Measurements from ENCODE around the gene MAG.

MAG gene

GRCh38 chr19:35341006-35341405 is 49.0 kb downstream of the MAG start:
- Histone ChIP-seq H3K27ac (replicated peaks) (no peak overlapping the region), H3K27me3 (ENCODE audit: insufficient read depth, poor library complexity, severe bottlenecking) (peaks cover 4% of the 10 kb centered on the region), H3K4me3 (replicated peaks; ENCODE audit: insufficient read depth, low read length) (no peak overlapping the region)
- TF ChIP-seq GABPA (IDR thresholded peaks at IDR 0.05; ENCODE audit: low read depth), result no peak
- TF ChIP-seq POLR2AphosphoS5 (IDR thresholded peaks at IDR 0.05; ENCODE audit: low read depth), result no peak
- no peak for TF ChIP-seq SPI1 (IDR thresholded peaks at IDR 0.05; ENCODE audit: borderline replicate concordance, low read depth)
- no peak for TF ChIP-seq REST (IDR thresholded peaks at IDR 0.05; ENCODE audit: insufficient replicate concordance, low read depth)
- TF ChIP-seq CTCF (IDR thresholded peaks at IDR 0.05; ENCODE audit: insufficient read depth, low read length), result no peak
- no peak for DNase-seq (ENCODE audit: low read depth in 1 of 2, low spot score in 1 of 2)

GRCh38 chr19:35341565-35342225 is 49.7 kb downstream of the MAG start:
- TF ChIP-seq REST (IDR thresholded peaks at IDR 0.05; ENCODE audit: insufficient replicate concordance, low read depth), result no peak
- no peak for TF ChIP-seq SPI1 (IDR thresholded peaks at IDR 0.05; ENCODE audit: borderline replicate concordance, low read depth)
- TF ChIP-seq CTCF (IDR thresholded peaks at IDR 0.05; ENCODE audit: insufficient read depth, low read length), result no peak
- no peak for TF ChIP-seq POLR2AphosphoS5 (IDR thresholded peaks at IDR 0.05; ENCODE audit: low read depth)
- no peak for TF ChIP-seq GABPA (IDR thresholded peaks at IDR 0.05; ENCODE audit: low read depth)
- no peak overlapping the region for H3K27ac ChIP-seq (replicated peaks)
- no peak for DNase-seq (ENCODE audit: low read depth in 1 of 2, low spot score in 1 of 2)
- no peak overlapping the region for H3K4me3 ChIP-seq (replicated peaks; ENCODE audit: insufficient read depth, low read length)
- peaks cover 5% of the 10 kb centered on the region for H3K27me3 ChIP-seq (ENCODE audit: insufficient read depth, poor library complexity, severe bottlenecking)

GRCh38 chr19:35342430-35342829 is 50.5 kb downstream of the MAG start:
- H3K27me3 ChIP-seq (ENCODE audit: insufficient read depth, poor library complexity, severe bottlenecking), result peaks cover 5% of the 10 kb centered on the region
- no peak for DNase-seq (ENCODE audit: low read depth in 1 of 2, low spot score in 1 of 2)
- H3K4me3 ChIP-seq (replicated peaks; ENCODE audit: insufficient read depth, low read length), result no peak overlapping the region
- TF ChIP-seq CTCF (IDR thresholded peaks at IDR 0.05; ENCODE audit: insufficient read depth, low read length), result no peak
- no peak for TF ChIP-seq REST (IDR thresholded peaks at IDR 0.05; ENCODE audit: insufficient replicate concordance, low read depth)
- no peak for TF ChIP-seq SPI1 (IDR thresholded peaks at IDR 0.05; ENCODE audit: borderline replicate concordance, low read depth)
- TF ChIP-seq GABPA (IDR thresholded peaks at IDR 0.05; ENCODE audit: low read depth), result no peak
- no peak for TF ChIP-seq POLR2AphosphoS5 (IDR thresholded peaks at IDR 0.05; ENCODE audit: low read depth)
- no peak overlapping the region for H3K27ac ChIP-seq (replicated peaks)

All from HL-60 (cell line).